Gastroesophageal sphincter (tissue), 4 donors: ENCODE measurements around the gene AK8. TPM values are rescaled to one million over a fixed set of nuclear protein-coding genes. Genes with fewer than 3 reads are reported as not detected.

Experiments used
- ATAC-seq: fragments of 150-250 bp; one replicate; pipeline ENCODE4 v1.9.1; 2016; ENCODE audit warnings: mild to moderate bottlenecking, moderate library complexity
- H3K27ac ChIP-seq, 4 donors: fragments of 200-600 bp; sonication (generic) in 3 of 4; 1 replicate in 3 of 4; 2 replicates in 1 of 4; pipeline ENCODE4 v1.5.1; 2016 to 2019
- H3K27me3 ChIP-seq: fragments of 200-600 bp; sonication (generic); one replicate; pipeline ENCODE4 v1.5.1; 2019
- H3K36me3 ChIP-seq, 2 donors: fragments of 200-600 bp; sonication (generic); one replicate each; pipeline ENCODE4 v1.5.1; 2019; ENCODE audit warnings: control low read depth in 1 of 2
- H3K4me1 ChIP-seq, 3 donors: fragments of 200-600 bp; sonication (generic); 1 replicate in 2 of 3; 2 replicates in 1 of 3; pipeline ENCODE4 v1.5.1; 2016 to 2019; ENCODE audit warnings: control low read depth in 2 of 3
- H3K4me3 ChIP-seq, 2 donors: fragments of 200-600 bp; sonication (generic); one replicate each; pipeline ENCODE4 v1.5.1; 2019; ENCODE audit warnings: mild to moderate bottlenecking in 1 of 2, moderate library complexity in 1 of 2
- H3K9me3 ChIP-seq, 3 donors: fragments of 200-600 bp; sonication (generic); one replicate each; pipeline ENCODE4 v1.5.1; 2017 to 2019; ENCODE audit warnings: control low read depth in 2 of 3
- EP300 ChIP-seq: sonication (generic); formaldehyde crosslinking; IDR thresholded peaks from one replicate; pipeline ENCODE4 v1.6.1; 2017; ENCODE audit warnings: antibody characterized with exemption, mild to moderate bottlenecking
- POLR2A ChIP-seq, 2 donors: fragments of 450-650 bp; IDR thresholded peaks; one replicate each; pipeline ENCODE4 v1.6.1; 2017; ENCODE audit warnings: antibody characterized with exemption in 2 of 2, mild to moderate bottlenecking in 2 of 2, moderate library complexity in 1 of 2
- POLR2AphosphoS5 ChIP-seq: sonication (generic); formaldehyde crosslinking; IDR thresholded peaks from one replicate; pipeline ENCODE4 v1.6.1; 2017; ENCODE audit warnings: antibody characterized with exemption
- WGBS, 2 donors: methylation state at CpG; one replicate each; pipeline ENCODE4 v1.1.5; 2018; ENCODE audit warnings: low coverage in 1 of 2; 5-methylcytosine and 5-hydroxymethylcytosine counted together
- total RNA-seq, 4 donors: library from RNA; depleted of rRNA; stranded (reverse); fragments of >200 nt; gene quantifications; one replicate each; pipeline ENCODE4 v1.1.0, GENCODE V29; 2016
- TF ChIP-seq, protein P1 (sequence below), 4 experiments: fragments of 200-600 bp in 2 of 4; fragments of 450-650 bp in 2 of 4; sonication (generic) in 1 of 4; IDR thresholded peaks; one replicate each; pipeline ENCODE4 v1.5.1; 2017 to 2019; ENCODE audit warnings: antibody characterized with exemption in 4 of 4, mild to moderate bottlenecking in 2 of 4, moderate library complexity in 2 of 4

AK8 gene
- total RNA-seq, 4 donors from 2014 or later = 0.31 to 0.81 (median 0.63) TPM

GRCh38 chr9:132697230-132697629, 180.9 kb downstream of the AK8 start:
- TF ChIP-seq POLR2AphosphoS5 (no peak), POLR2A (IDR thresholded peaks at IDR 0.05) (no peak), EP300 (no peak)
- TF ChIP-seq, protein P1, sequence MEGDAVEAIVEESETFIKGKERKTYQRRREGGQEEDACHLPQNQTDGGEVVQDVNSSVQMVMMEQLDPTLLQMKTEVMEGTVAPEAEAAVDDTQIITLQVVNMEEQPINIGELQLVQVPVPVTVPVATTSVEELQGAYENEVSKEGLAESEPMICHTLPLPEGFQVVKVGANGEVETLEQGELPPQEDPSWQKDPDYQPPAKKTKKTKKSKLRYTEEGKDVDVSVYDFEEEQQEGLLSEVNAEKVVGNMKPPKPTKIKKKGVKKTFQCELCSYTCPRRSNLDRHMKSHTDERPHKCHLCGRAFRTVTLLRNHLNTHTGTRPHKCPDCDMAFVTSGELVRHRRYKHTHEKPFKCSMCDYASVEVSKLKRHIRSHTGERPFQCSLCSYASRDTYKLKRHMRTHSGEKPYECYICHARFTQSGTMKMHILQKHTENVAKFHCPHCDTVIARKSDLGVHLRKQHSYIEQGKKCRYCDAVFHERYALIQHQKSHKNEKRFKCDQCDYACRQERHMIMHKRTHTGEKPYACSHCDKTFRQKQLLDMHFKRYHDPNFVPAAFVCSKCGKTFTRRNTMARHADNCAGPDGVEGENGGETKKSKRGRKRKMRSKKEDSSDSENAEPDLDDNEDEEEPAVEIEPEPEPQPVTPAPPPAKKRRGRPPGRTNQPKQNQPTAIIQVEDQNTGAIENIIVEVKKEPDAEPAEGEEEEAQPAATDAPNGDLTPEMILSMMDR (IDR thresholded peaks at IDR 0.05) = no peak
- no peak for ATAC-seq
- Histone ChIP-seq H3K4me3 (no peak overlapping the region), H3K27me3 (no peaks in the 10 kb centered on the region), H3K36me3 (peaks cover 0 to 9% of the 10 kb centered on the region in 2 donors), H3K4me1 (peaks cover 0 to 5% (median 0%) of the 10 kb centered on the region in 3 donors), H3K27ac (no peak overlapping the region), H3K9me3 (peaks cover 0 to 20% (median 0%) of the 10 kb centered on the region in 3 donors)

DNA sequence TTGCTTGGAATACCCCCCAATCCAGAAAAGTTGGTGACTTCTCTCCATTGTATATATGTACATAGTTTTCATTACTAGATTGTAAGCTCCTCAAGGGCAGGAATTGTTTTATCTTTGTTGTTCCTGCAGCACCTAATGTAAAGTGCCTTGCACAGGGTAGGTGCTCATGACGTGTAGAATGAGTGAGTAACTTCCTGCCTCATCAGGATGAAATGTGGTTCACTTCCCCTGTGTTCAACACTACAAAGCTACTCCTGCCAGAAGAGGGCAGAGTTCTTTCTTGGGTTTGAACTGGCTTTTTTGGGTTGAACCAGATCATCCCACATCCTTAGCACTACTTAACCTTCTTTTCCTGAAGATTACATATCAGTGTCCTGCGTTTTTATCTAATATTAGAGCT, 183.9 kb downstream of the AK8 start:
- Histone ChIP-seq H3K27ac (no peak overlapping the region), H3K36me3 (peaks cover 0 to 39% of the 10 kb centered on the region in 2 donors), H3K4me3 (no peak overlapping the region), H3K27me3 (no peaks in the 10 kb centered on the region), H3K4me1 (no peaks in the 10 kb centered on the region), H3K9me3 (peaks cover 0 to 20% (median 0%) of the 10 kb centered on the region in 3 donors)
- 35 to 38% methylated on average over 1 to 2 of the region's 2 CpGs for WGBS, 2 donors
- ATAC-seq = no peak
- no peak for TF ChIP-seq EP300
- TF ChIP-seq POLR2A (IDR thresholded peaks at IDR 0.05) = no peak
- no peak for TF ChIP-seq POLR2AphosphoS5
- TF ChIP-seq, protein P1 (IDR thresholded peaks at IDR 0.05) = no peak

GRCh38 chr9:132690696-132691095, 187.4 kb downstream of the AK8 start:
- Histone ChIP-seq H3K36me3 (peaks cover 2 to 74% of the 10 kb centered on the region in 2 donors), H3K27me3 (no peaks in the 10 kb centered on the region), H3K4me1 (no peaks in the 10 kb centered on the region), H3K4me3 (no peak overlapping the region), H3K9me3 (no peaks in the 10 kb centered on the region), H3K27ac (no peak overlapping the region)
- TF ChIP-seq, protein P1 (IDR thresholded peaks at IDR 0.05) = no peak
- TF ChIP-seq EP300 (no peak), POLR2A (IDR thresholded peaks at IDR 0.05) (no peak), POLR2AphosphoS5 (no peak)
- ATAC-seq = no peak
- WGBS, 2 donors = 73 to 100% methylated on average over 1 of the region's 1 CpG

GRCh38 chr9:132683873-132684272, 194.2 kb downstream of the AK8 start:
- Histone ChIP-seq H3K4me1 (peaks cover 0 to 5% (median 0%) of the 10 kb centered on the region in 3 donors), H3K36me3 (peaks cover 2 to 86% of the 10 kb centered on the region in 2 donors)

DNA sequence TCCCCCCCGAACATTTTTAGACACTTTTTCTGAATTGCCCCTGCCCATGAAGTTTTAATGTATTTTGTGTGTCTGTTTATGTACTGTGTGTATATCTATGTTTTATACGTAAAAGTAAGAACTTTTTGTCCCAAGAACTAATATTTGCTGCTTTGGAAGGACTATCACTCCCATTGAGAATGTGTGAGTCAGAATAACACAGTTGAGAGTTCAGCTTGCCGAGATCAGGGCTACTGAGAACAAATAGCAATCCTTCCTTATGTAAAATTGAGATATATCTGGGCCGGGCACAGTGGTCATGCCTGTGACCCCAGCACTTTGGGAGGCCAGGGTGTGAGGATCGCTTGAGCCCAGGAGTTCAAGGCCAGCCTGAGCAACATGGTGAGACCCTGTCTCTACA, 196.5 kb downstream of the AK8 start:
- H3K9me3 ChIP-seq = no peaks in the 10 kb centered on the region
- no peak for ATAC-seq
- 76 to 88% methylated on average over 2 to 5 of the region's 5 CpGs for WGBS, 2 donors

More at GRCh38 chr9:132683873-132684272, 194.2 kb downstream of the AK8 start:
- TF ChIP-seq EP300 (no peak), POLR2AphosphoS5 (no peak)
- no peaks in the 10 kb centered on the region for H3K27me3 ChIP-seq
- H3K4me3 ChIP-seq = no peak overlapping the region
- WGBS, 2 donors = 88 to 100% methylated on average over 1 of the region's 1 CpG
- no peak for ATAC-seq
- H3K27ac ChIP-seq = no peak overlapping the region
- no peaks in the 10 kb centered on the region for H3K9me3 ChIP-seq

More for the DNA sequence above, 196.5 kb downstream of the AK8 start:
- Histone ChIP-seq H3K36me3 (peaks cover 0 to 75% of the 10 kb centered on the region in 2 donors), H3K27me3 (no peaks in the 10 kb centered on the region), H3K4me1 (peaks cover 0 to 5% (median 0%) of the 10 kb centered on the region in 3 donors), H3K4me3 (no peak overlapping the region), H3K27ac (no peak overlapping the region)
- TF ChIP-seq POLR2AphosphoS5 (no peak), POLR2A (IDR thresholded peaks at IDR 0.05) (no peak), EP300 (no peak)
- TF ChIP-seq, protein P1 (IDR thresholded peaks at IDR 0.05) = no peak
